Measurements from ENCODE around the gene FBRSL1.
A peak's percentile ranks its signal among the peaks of the same experiment; 100 is the strongest.

Gene FBRSL1

DNA sequence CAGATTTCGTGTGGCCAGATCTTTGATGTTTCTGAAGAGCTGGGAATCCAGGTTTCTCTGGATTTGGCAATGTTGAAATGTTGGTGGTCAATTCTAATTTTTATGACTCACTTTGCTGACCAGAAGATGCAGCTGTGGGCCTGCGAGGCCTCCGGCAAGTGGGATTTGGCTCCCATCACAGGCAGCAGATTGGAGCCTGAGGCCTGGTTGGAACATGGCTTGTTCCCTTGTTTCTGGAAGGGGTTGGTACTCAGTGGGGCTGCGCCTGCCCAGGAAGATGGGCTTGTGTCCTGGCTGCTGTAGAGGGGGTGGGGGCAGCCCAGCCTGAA lies 23.1 kb downstream of the FBRSL1 start:
- H3K27ac Mint-ChIP-seq, result peak overlapping the region in 1 of 3 experiments; percentile 79
- TF ChIP-seq, protein P1, sequence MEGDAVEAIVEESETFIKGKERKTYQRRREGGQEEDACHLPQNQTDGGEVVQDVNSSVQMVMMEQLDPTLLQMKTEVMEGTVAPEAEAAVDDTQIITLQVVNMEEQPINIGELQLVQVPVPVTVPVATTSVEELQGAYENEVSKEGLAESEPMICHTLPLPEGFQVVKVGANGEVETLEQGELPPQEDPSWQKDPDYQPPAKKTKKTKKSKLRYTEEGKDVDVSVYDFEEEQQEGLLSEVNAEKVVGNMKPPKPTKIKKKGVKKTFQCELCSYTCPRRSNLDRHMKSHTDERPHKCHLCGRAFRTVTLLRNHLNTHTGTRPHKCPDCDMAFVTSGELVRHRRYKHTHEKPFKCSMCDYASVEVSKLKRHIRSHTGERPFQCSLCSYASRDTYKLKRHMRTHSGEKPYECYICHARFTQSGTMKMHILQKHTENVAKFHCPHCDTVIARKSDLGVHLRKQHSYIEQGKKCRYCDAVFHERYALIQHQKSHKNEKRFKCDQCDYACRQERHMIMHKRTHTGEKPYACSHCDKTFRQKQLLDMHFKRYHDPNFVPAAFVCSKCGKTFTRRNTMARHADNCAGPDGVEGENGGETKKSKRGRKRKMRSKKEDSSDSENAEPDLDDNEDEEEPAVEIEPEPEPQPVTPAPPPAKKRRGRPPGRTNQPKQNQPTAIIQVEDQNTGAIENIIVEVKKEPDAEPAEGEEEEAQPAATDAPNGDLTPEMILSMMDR (IDR thresholded peaks at IDR 0.05; ENCODE audit: unreplicated experiment in 3 of 3), result no peak
- H3K4me1 Mint-ChIP-seq, result peaks cover 17% of the 10 kb centered on the region
- no peak overlapping the region for H3K4me3 Mint-ChIP-seq
- H3K27me3 Mint-ChIP-seq (ENCODE audit: low read depth), result no peaks in the 10 kb centered on the region
- peaks cover under 1% of the 10 kb centered on the region for H3K9me3 Mint-ChIP-seq
- H3K36me3 Mint-ChIP-seq (ENCODE audit: low read depth), result peaks cover 19% of the 10 kb centered on the region

DNA sequence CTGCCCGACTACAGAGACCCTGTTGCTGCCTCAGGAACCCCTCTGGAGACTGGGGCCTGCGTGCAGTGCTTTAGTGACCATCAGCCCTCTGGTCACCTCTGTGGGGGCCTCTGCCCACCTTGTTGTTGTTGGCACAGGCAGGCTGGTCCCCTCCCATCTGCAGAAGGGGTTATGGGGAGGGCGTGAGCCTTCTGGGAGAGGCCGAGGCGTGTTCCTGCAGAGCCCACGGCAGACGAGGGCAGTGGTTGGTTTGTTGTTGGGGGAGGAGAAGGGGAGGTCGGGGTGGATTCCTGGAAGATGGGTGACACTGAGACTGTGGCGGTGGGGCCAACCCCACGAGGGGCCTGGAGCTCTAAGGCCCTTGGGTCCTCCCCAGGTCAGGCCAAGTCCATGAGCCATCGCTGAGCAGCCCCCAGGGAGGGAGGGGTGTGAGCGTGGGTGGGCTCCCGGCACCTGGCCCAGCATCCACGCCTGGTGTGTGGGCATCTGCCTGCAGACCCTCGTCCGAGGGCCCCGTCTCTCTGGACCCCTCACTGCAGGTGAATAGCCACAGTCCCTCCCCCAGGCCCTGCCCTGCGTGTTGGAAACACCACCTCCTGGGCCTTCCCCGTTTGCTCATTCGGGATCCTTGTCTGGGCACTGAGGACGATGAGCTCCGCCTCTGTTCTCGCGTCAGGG lies 23.6 kb downstream of the FBRSL1 start:
- Mint-ChIP-seq H3K27me3 (ENCODE audit: low read depth) (no peaks in the 10 kb centered on the region), H3K27ac (peak overlapping the region in 1 of 3 experiments; percentile 79), H3K4me3 (no peak overlapping the region), H3K36me3 (ENCODE audit: low read depth) (peaks cover 25% of the 10 kb centered on the region), H3K4me1 (peaks cover 20% of the 10 kb centered on the region), H3K9me3 (peaks cover 4% of the 10 kb centered on the region)
- TF ChIP-seq, protein P1 (IDR thresholded peaks at IDR 0.05; ENCODE audit: unreplicated experiment in 3 of 3), result no peak

DNA sequence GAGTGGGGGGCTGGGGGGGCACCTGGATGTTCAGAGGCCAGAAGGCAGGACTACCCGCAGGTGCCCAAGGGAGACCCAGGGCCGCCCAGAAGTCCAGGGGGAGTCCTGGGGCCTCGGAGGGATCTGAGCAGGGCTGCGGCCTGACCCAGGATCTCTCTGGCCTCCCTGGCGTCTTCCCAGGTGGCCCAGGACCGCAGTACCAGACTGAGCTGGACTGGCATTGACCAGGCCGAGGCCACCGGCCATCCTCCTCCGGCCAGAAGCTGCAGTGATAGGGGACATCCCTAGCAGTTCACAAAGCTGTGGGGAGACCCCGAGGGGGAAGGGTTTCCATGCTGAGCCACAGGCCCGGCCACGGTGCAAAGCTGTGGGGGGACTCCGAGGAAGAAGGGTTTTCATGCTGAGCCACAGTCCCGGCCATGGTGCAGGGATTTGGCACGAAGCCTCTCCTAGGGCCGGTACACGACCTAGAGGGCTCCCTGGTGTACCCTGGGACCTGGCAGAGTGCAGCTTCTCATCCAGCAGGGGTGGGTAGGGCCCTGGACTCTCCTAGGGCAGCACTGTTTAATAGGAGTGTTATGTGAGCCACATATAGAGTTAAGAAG lies 24.4 kb downstream of the FBRSL1 start:
- Mint-ChIP-seq H3K4me1 (peaks cover 20% of the 10 kb centered on the region), H3K27me3 (ENCODE audit: low read depth) (no peaks in the 10 kb centered on the region), H3K9me3 (peaks cover 8% of the 10 kb centered on the region), H3K4me3 (no peak overlapping the region), H3K36me3 (ENCODE audit: low read depth) (peaks cover 32% of the 10 kb centered on the region), H3K27ac (no peak overlapping the region)
- TF ChIP-seq, protein P1 (IDR thresholded peaks at IDR 0.05; ENCODE audit: unreplicated experiment in 3 of 3), result no peak

DNA sequence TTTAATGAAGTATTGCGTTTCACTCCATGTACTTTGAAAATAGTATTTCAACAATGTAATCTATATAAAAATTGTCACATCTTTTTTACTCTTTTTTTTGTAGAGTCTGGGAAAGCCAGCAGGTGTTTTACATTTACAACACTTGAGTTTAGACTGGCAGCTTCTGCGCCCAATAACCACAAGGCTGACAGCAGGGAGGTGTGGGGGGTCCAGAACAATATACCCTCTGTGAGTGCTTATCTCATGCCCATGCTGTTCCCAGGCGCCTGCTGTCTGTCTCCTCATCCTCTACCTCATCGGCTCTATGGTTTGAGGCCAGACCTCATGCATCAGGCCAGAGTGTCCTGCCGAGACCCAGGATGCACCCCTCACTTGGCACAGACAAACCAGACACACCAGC lies 24.9 kb downstream of the FBRSL1 start:
- peaks cover 34% of the 10 kb centered on the region for H3K36me3 Mint-ChIP-seq (ENCODE audit: low read depth)
- H3K4me1 Mint-ChIP-seq, result peaks cover 20% of the 10 kb centered on the region
- no peak overlapping the region for H3K4me3 Mint-ChIP-seq
- peaks cover 8% of the 10 kb centered on the region for H3K9me3 Mint-ChIP-seq
- no peaks in the 10 kb centered on the region for H3K27me3 Mint-ChIP-seq (ENCODE audit: low read depth)
- TF ChIP-seq, protein P1 (IDR thresholded peaks at IDR 0.05; ENCODE audit: unreplicated experiment in 3 of 3), result no peak
- H3K27ac Mint-ChIP-seq, result no peak overlapping the region

DNA sequence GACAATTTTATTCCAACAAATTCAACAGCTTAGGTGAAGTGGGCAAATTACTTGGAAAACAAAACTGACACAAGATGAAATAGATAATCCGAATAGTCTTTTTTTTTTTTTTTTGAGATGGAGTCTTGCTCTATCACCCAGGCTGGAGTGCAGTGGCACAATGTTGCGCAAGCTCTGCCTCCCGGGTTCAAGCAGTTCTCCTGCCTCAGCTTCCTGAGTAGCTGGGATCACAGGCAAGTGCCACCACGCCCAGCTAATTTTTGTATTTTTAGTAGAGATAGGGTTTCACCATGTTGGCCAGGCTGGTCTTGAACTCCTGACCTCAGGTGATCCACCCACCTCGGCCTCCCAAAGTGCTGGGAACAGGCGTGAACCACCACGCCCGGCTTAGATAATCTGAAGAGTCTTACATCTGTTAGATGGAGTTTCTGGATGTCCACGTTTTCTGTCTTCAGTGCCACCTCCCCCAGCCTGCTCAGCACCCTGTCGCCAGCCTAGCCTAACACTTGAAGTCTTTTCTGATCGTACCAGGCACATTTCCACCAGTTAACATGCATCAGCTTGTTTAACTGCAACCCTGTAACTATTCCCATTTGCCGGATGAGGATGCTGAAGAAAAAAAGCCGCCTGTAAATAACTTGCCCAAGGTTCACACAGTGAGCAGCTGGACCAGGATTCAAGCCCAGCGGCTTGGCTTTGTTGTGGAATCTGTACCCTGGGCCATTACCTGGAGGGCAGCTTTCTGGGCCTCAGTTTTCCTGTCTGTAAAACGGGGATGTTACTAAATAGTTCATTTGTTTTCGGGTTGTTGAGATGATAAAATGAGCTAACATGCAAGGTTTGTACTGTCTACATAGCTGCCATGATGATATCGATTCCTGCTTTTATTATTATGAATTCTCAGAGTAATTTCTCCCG lies 26.4 kb downstream of the FBRSL1 start:
- Mint-ChIP-seq H3K36me3 (ENCODE audit: low read depth) (peaks cover 34% of the 10 kb centered on the region), H3K27ac (peak overlapping the region; percentile 48 to 89 (median 86)), H3K27me3 (ENCODE audit: low read depth) (no peaks in the 10 kb centered on the region), H3K9me3 (peaks cover 8% of the 10 kb centered on the region), H3K4me1 (peaks cover 20% of the 10 kb centered on the region), H3K4me3 (peak overlapping the region in 1 of 3 experiments; percentile 43)
- TF ChIP-seq, protein P1 (IDR thresholded peaks at IDR 0.05; ENCODE audit: unreplicated experiment in 3 of 3), result no peak
